Lower leg skin (tissue), 4 donors: ENCODE measurements around the gene FOSL1. TPM values are rescaled to one million over a fixed set of nuclear protein-coding genes. Genes with fewer than 3 reads are reported as not detected.

ENCODE experiments used
- DNase-seq, 2 donors: peaks; one replicate each; pipeline ENCODE4 v3.0.0-alpha.2; 2019; ENCODE audit warnings: low spot score in 2 of 2
- H3K4me3 ChIP-seq: fragments of 200-600 bp; sonication (generic); 2 replicates; pipeline ENCODE4 v1.5.1; 2017; ENCODE audit warnings: mild to moderate bottlenecking, low read depth; ENCODE audit not compliant: poor library complexity, severe bottlenecking
- CTCF ChIP-seq, 3 donors: fragments of 450-650 bp; IDR thresholded peaks; one replicate each; pipeline ENCODE4 v1.5.1; 2016; ENCODE audit warnings: antibody characterized with exemption in 3 of 3, mild to moderate bottlenecking in 3 of 3, moderate library complexity in 2 of 3
- POLR2A ChIP-seq, 2 donors: fragments of 450-650 bp; IDR thresholded peaks; one replicate each; pipeline ENCODE4 v1.6.1; 2016 to 2017; ENCODE audit warnings: antibody characterized with exemption in 2 of 2, mild to moderate bottlenecking in 1 of 2, moderate library complexity in 1 of 2
- WGBS, 2 donors: methylation state at CpG; one replicate each; pipeline ENCODE4 v1.1.5; 2018; 5-methylcytosine and 5-hydroxymethylcytosine counted together
- intact Hi-C: fragments of 100-400 bp; cut with DNase I; formaldehyde crosslinking; loops from one replicate; pipeline ENCODE4 v1.15.0; 2023; ENCODE audit warnings: low total_unique reads
- total RNA-seq, 4 donors: library from RNA; depleted of rRNA; stranded (reverse); fragments of >200 nt; gene quantifications; one replicate each; pipeline ENCODE4 v1.1.0, GENCODE V29; 2016

The FOSL1 gene
- total RNA-seq, result 1 to 10 TPM; 2.4 to 7.5 (median 5.3) TPM

- 3 to 11% methylated on average over 17 to 62 of the region's 80 CpGs for WGBS, 2 donors
- DNase-seq, result peak; percentile 75 to 98
- intact Hi-C loops, result no loop called here
- peak within 1 kb of the TSS; percentile 26 for H3K4me3 ChIP-seq
- TF ChIP-seq CTCF (IDR thresholded peaks at IDR 0.05) (no peak), POLR2A (IDR thresholded peaks at IDR 0.05) (no peak)
These were observed at the start of gene FOSL1 for GRCh38 chr11:65900125-65900898. TSS of gene FOSL1 (minus strand) at chr11:65900388. CDS start at chr11:65900339, 49 bp downstream.

GRCh38 chr11:65947603-65948125 is 47.5 kb upstream of the FOSL1 start:
- no peak for DNase-seq
- no peak for TF ChIP-seq CTCF (IDR thresholded peaks at IDR 0.05)
- TF ChIP-seq POLR2A (IDR thresholded peaks at IDR 0.05), result no peak
- intact Hi-C loops, result no loop called here
- 77 to 85% methylated on average over 12 of the region's 12 CpGs for WGBS, 2 donors
- H3K4me3 ChIP-seq, result no peak overlapping the region

- 74 to 83% methylated on average over 8 to 13 of the region's 13 CpGs for WGBS, 2 donors
- DNase-seq, result peak in 1 of 2 donors; percentile 80
- TF ChIP-seq CTCF (IDR thresholded peaks at IDR 0.05), result no peak
- no peak for TF ChIP-seq POLR2A (IDR thresholded peaks at IDR 0.05)
- intact Hi-C loops, result no loop called here
- H3K4me3 ChIP-seq, result no peak overlapping the region
These were observed 46.9 kb upstream of the FOSL1 start for GRCh38 chr11:65947133-65947532.

DNA sequence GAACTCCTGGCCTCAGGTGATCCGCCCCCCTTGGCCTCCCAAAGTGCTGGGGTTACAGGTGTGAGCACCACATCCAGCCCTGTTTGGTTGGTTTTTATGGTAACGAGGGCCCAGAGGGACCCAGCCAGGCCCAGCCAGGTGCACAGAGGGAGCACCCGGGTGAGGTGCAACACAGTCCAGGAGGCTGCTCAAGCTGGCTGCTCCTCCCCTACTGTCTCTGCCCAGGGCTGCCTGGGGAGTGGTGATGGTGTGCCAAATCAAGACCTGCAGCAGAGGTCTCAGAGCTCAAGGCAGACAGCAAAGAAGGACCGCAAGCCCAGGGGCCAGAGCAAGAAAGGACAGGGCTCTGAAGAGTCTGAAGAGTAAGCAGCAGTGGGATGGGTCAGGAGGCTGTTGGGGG is 46.5 kb upstream of the FOSL1 start:
- TF ChIP-seq POLR2A (IDR thresholded peaks at IDR 0.05) (no peak), CTCF (IDR thresholded peaks at IDR 0.05) (no peak)
- 77 to 79% methylated on average over 4 of the region's 4 CpGs for WGBS, 2 donors
- no peak for DNase-seq
- intact Hi-C loops, result no loop called here
- no peak overlapping the region for H3K4me3 ChIP-seq

DNA sequence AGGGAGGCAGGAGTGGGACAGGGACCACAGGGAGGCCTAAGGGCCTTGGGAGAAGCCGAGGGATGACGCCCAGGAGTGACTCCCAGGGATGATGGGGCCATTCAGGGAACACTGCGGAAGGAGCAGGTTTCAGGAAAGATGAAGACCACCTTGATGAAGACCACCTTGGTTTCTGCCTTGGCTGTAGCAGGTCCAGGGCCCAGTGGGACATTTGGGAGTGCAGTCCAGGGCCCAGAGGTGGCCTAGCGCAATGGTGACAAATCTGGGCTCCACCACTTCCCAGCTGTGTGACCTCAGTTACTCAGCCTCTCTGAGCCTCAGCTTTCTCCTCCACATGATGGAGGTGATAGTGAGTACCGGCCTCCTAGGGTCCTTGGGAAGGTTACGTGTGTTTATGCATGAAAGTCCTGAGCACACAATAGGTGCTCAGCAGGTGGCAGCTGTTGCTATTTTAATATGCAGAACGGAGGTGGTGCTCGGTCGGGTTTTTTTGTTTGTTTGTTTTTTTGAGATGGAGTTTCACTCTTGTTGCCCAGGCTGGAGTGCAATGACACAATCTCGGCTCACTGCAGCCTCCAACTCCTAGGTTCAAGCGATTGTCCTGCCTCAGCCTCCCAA is 45.9 kb upstream of the FOSL1 start:
- intact Hi-C loops, result no loop called here
- no peak overlapping the region for H3K4me3 ChIP-seq
- 87 to 89% methylated on average over 11 of the region's 11 CpGs for WGBS, 2 donors
- peak in 1 of 2 donors; percentile 60 for DNase-seq
- TF ChIP-seq POLR2A (IDR thresholded peaks at IDR 0.05), result no peak
- no peak for TF ChIP-seq CTCF (IDR thresholded peaks at IDR 0.05)
